H1 (cell line): ENCODE measurements around the gene FRMD4B. TPM values are rescaled to one million over a fixed set of nuclear protein-coding genes. Genes with fewer than 3 reads are reported as not detected.

ENCODE experiments used
- CTCF ChIA-PET: fragments of 300-600 bp; sonication (Branson Sonifier 250); formaldehyde crosslinking; loops from one replicate; lab custom pipeline; 2021; ENCODE audit not compliant: partially characterized antibody; lab: Charles Lee
- POLR2A ChIA-PET: fragments of 300-600 bp; sonication (Branson Sonifier 250); formaldehyde crosslinking; loops from one replicate; lab custom pipeline; 2021; ENCODE audit warnings: inconsistent platforms; ENCODE audit not compliant: partially characterized antibody; lab: Charles Lee
- DNase-seq, 2 experiments: peaks; one replicate each; pipeline versions ENCODE4 v3.0.0 to v3.0.0-alpha.2; 2010 to 2022; ENCODE audit warnings: low spot score in 2 of 2, low read depth in 1 of 2, mixed read lengths in 1 of 2
- FAIRE-seq: peaks from 2 replicates; lab custom pipeline; 2011; peaks lifted over from hg19 to GRCh38; lab: Jason Lieb, UNC
- H2AFZ ChIP-seq: 2 replicates; pipeline ENCODE4 v1.8.1; 2012; ENCODE audit warnings: low read length, inconsistent platforms
- H2AK5ac ChIP-seq: 2 replicates; pipeline ENCODE4 v1.6.1; 2013; ENCODE audit warnings: low read depth, low read length
- H2BK120ac ChIP-seq: replicated peaks from 2 replicates; pipeline ENCODE3; 2013; ENCODE audit warnings: low read depth, low read length, inconsistent platforms
- H2BK12ac ChIP-seq: 2 replicates; pipeline ENCODE4 v1.6.1; 2013; ENCODE audit warnings: low read depth, low read length
- H2BK15ac ChIP-seq: 2 replicates; pipeline ENCODE4 v1.6.1; 2013; ENCODE audit warnings: low read length
- H2BK20ac ChIP-seq: 2 replicates; pipeline ENCODE4 v1.6.1; 2013; ENCODE audit warnings: low read length
- H2BK5ac ChIP-seq: 2 replicates; pipeline ENCODE4 v1.6.1; 2013; ENCODE audit warnings: low read depth, low read length
- H3K14ac ChIP-seq: 2 replicates; pipeline ENCODE4 v1.6.1; 2013; ENCODE audit warnings: inconsistent platforms; ENCODE audit not compliant: insufficient read length
- H3K18ac ChIP-seq: 2 replicates; pipeline ENCODE4 v1.6.1; 2013; ENCODE audit warnings: low read length; ENCODE audit errors: extremely low read depth
- H3K23ac ChIP-seq: 2 replicates; pipeline ENCODE4 v1.6.1; 2013; ENCODE audit warnings: inconsistent platforms; ENCODE audit not compliant: insufficient read length
- H3K23me2 ChIP-seq: 2 replicates; pipeline ENCODE4 v1.6.1; 2013; ENCODE audit warnings: low read depth, low read length
- H3K27ac ChIP-seq: 2 replicates; pipeline ENCODE4 v1.6.1; 2011; ENCODE audit warnings: low read depth, low read length, inconsistent platforms
- H3K27me3 ChIP-seq, 4 experiments: replicated peaks in 1 of 4; 1 replicate in 1 of 4; 2 replicates in 3 of 4; pipeline versions ENCODE4 v1.6.1 to v1.8.1; 2011 to 2013; ENCODE audit warnings: low read length in 3 of 4, mild to moderate bottlenecking in 3 of 4, inconsistent platforms in 2 of 4, mixed read lengths in 2 of 4, moderate library complexity in 1 of 4; ENCODE audit not compliant: control insufficient read depth in 3 of 4, insufficient read depth in 3 of 4; ENCODE audit errors: extremely low read depth in 1 of 4
- H3K36me3 ChIP-seq, 4 experiments: 2 replicates each; pipeline versions ENCODE4 v1.6.1 to v1.8.1; 2011 to 2013; ENCODE audit warnings: mild to moderate bottlenecking in 4 of 4, low read length in 3 of 4, moderate library complexity in 2 of 4, control low read depth in 1 of 4, inconsistent platforms in 1 of 4; ENCODE audit not compliant: insufficient read depth in 4 of 4, control insufficient read depth in 2 of 4
- H3K4ac ChIP-seq: replicated peaks from 2 replicates; pipeline ENCODE3; 2013; ENCODE audit warnings: low read length, low read depth, mixed read lengths, inconsistent platforms; ENCODE audit not compliant: insufficient read length
- H3K4me1 ChIP-seq, 4 experiments: replicated peaks in 1 of 4; 1 replicate in 1 of 4; 2 replicates in 3 of 4; pipeline versions ENCODE4 v1.6.1 to v1.8.1; 2011 to 2013; ENCODE audit warnings: low read length in 3 of 4, inconsistent platforms in 2 of 4, mixed read lengths in 1 of 4; ENCODE audit not compliant: insufficient read depth in 4 of 4, control insufficient read depth in 3 of 4
- H3K4me2 ChIP-seq, 2 experiments: 2 replicates each; pipeline versions ENCODE4 v1.6.1 to v1.8.1; 2011 to 2013; ENCODE audit warnings: low read depth in 2 of 2, low read length in 2 of 2, control low read depth in 1 of 2, inconsistent platforms in 1 of 2, mild to moderate bottlenecking in 1 of 2; ENCODE audit not compliant: insufficient read depth in 1 of 2
- H3K4me3 ChIP-seq, 4 experiments: fragments of 200-600, 300-600 bp in 1 of 4; sonication (generic), shearing (Covaris generic), sonication (Bioruptor Twin) in 1 of 4; 2 replicates each; pipeline versions ENCODE4 v1.5.1 to v1.8.1; 2011 to 2016; ENCODE audit warnings: low read length in 4 of 4, low read depth in 3 of 4, control low read depth in 2 of 4, inconsistent platforms in 2 of 4, mild to moderate bottlenecking in 2 of 4, mixed read lengths in 1 of 4, moderate library complexity in 1 of 4; ENCODE audit not compliant: insufficient read depth in 2 of 4; ENCODE audit errors: extremely low read depth in 1 of 4
- H3K56ac ChIP-seq: replicated peaks from 2 replicates; pipeline ENCODE3; 2013; ENCODE audit warnings: low read depth, mild to moderate bottlenecking, mixed read lengths, low read length, inconsistent platforms; ENCODE audit not compliant: insufficient read length
- H3K79me1 ChIP-seq: 2 replicates; pipeline ENCODE4 v1.6.1; 2013; ENCODE audit warnings: low read depth, low read length, control low read depth
- H3K79me2 ChIP-seq, 2 experiments: 2 replicates each; pipeline versions ENCODE4 v1.6.1 to v1.8.1; 2012 to 2013; ENCODE audit warnings: low read length in 2 of 2, mild to moderate bottlenecking in 2 of 2, inconsistent platforms in 1 of 2; ENCODE audit not compliant: insufficient read depth in 2 of 2, control insufficient read depth in 1 of 2
- H3K9ac ChIP-seq, 4 experiments: replicated peaks in 1 of 4; 1 replicate in 1 of 4; 2 replicates in 3 of 4; pipeline versions ENCODE4 v1.6.1 to v1.8.1; 2011 to 2013; ENCODE audit warnings: low read depth in 3 of 4, low read length in 3 of 4, control low read depth in 2 of 4, mild to moderate bottlenecking in 2 of 4, moderate library complexity in 2 of 4, inconsistent platforms in 1 of 4; ENCODE audit errors: extremely low read depth in 1 of 4
- H3K9me3 ChIP-seq, 2 experiments: 2 replicates each; pipeline versions ENCODE4 v1.6.1 to v1.8.1; 2012 to 2013; ENCODE audit warnings: mild to moderate bottlenecking in 2 of 2, moderate library complexity in 2 of 2, control low read depth in 1 of 2, inconsistent platforms in 1 of 2, low read depth in 1 of 2, low read length in 1 of 2, mixed read lengths in 1 of 2; ENCODE audit not compliant: insufficient read depth in 2 of 2
- H4K20me1 ChIP-seq, 2 experiments: replicated peaks in 1 of 2; 2 replicates each; pipeline versions ENCODE3 to v1.8.1; 2011 to 2013; ENCODE audit warnings: inconsistent platforms in 2 of 2, low read length in 2 of 2, mild to moderate bottlenecking in 1 of 2; ENCODE audit not compliant: insufficient read depth in 2 of 2, control insufficient read depth in 1 of 2
- H4K5ac ChIP-seq: 2 replicates; pipeline ENCODE4 v1.6.1; 2013; ENCODE audit warnings: low read length, low read depth, mixed read lengths, inconsistent platforms; ENCODE audit not compliant: insufficient read length
- H4K8ac ChIP-seq: 2 replicates; pipeline ENCODE4 v1.8.0; 2013; ENCODE audit warnings: mild to moderate bottlenecking, moderate library complexity, low read length, inconsistent platforms; ENCODE audit not compliant: insufficient read depth; ENCODE audit errors: extremely low read depth
- H4K91ac ChIP-seq: replicated peaks from 2 replicates; pipeline ENCODE3; 2013; ENCODE audit warnings: low read length, mixed read lengths, inconsistent platforms; ENCODE audit not compliant: insufficient read length
- CHD2 ChIP-seq: IDR thresholded peaks from 2 replicates; pipeline ENCODE4 v1.6.1; 2012; ENCODE audit warnings: low read length, improper control_type of control experiment
- EP300 ChIP-seq, 2 experiments: IDR thresholded peaks; 1 replicate in 1 of 2; 2 replicates in 1 of 2; pipeline ENCODE4 v1.6.1; 2011 to 2012; ENCODE audit warnings: low read depth in 2 of 2, low read length in 2 of 2, mild to moderate bottlenecking in 2 of 2, borderline replicate concordance in 1 of 2, inconsistent platforms in 1 of 2, moderate library complexity in 1 of 2
- GTF2F1 ChIP-seq: IDR thresholded peaks from 2 replicates; pipeline ENCODE4 v1.6.1; 2012; ENCODE audit warnings: low read depth, low read length, improper control_type of control experiment, borderline replicate concordance
- WGBS, 2 experiments: shearing (Covaris generic) in 1 of 2; methylation state at CpG; one replicate each; pipeline versions ENCODE4 v1.1.6 to v1.1.7; 2013 to 2015; ENCODE audit warnings: low lambda C conversion rate in 2 of 2, mixed read lengths in 2 of 2, inconsistent platforms in 1 of 2, low coverage in 1 of 2, missing lambda C conversion rate in 1 of 2; ENCODE audit not compliant: insufficient replicate concordance in 2 of 2, insufficient coverage in 1 of 2, insufficient read length in 1 of 2; ENCODE audit errors: extremely low coverage in 1 of 2, missing lambda C conversion rate in 1 of 2; 5-methylcytosine and 5-hydroxymethylcytosine counted together
- polyA plus RNA-seq, 7 experiments: library from polyadenylated mRNA; depleted of rRNA in 3 of 7; stranded (reverse) in 5 of 7; unstranded in 2 of 7; fragments of >200 nt in 5 of 7; fragments of 200-250 nt in 2 of 7; gene quantifications; 1 replicate in 5 of 7; 2 replicates in 1 of 7; 4 replicates in 1 of 7; pipeline versions ENCODE4 v1.2.1 to v1.2.3, GENCODE V29; 2011 to 2013; ENCODE audit warnings: missing spikeins in 2 of 7, mixed read lengths in 2 of 7
- total RNA-seq: library from RNA; stranded (reverse); fragmentation: NEBNext Ultra II Directional; extraction: Animal tissue kit (Norgen Biotek cat#: 25700); gene quantifications from 2 replicates; pipeline ENCODE4 v1.2.1, GENCODE V29; 2021

Gene FRMD4B
- total and polyA plus RNA-seq, 2 of the 8 experiments (the other 6 are each of a cell fraction or from before 2014, with no cell fraction given) = 2.7 to 7.2 TPM

- no peak overlapping the region for H3K4ac ChIP-seq
- no peak for TF ChIP-seq EP300 (IDR thresholded peaks at IDR 0.05; ENCODE audit: borderline replicate concordance in 1 of 2, low read depth in 2 of 2, low read length in 2 of 2)
- no peak for TF ChIP-seq CHD2
- TF ChIP-seq GTF2F1 = no peak
- H4K20me1 ChIP-seq = no peaks in the 10 kb centered on the region
- no peak for DNase-seq
- no peaks in the 10 kb centered on the region for H3K4me1 ChIP-seq
- H2BK120ac ChIP-seq = no peak overlapping the region
- FAIRE-seq = no peak
- H3K9me3 ChIP-seq = no peaks in the 10 kb centered on the region
- H3K56ac ChIP-seq = no peak overlapping the region
- POLR2A ChIA-PET = no interaction called here
- H3K18ac ChIP-seq = no peak overlapping the region
- no peak overlapping the region for H3K4me3 ChIP-seq
- H3K36me3 ChIP-seq = no peaks in the 10 kb centered on the region; a peak in 1 of 8 replicates
- CTCF ChIA-PET = interaction anchor here (0.9 kb wide), 2 partner anchors 13 to 58 kb away, joined by 3 read pairs; no protein-coding TSS in a partner anchor
- H3K9ac ChIP-seq = no peak overlapping the region
- H2AFZ ChIP-seq = no peak overlapping the region
- no peak overlapping the region for H3K23ac ChIP-seq
- no peak overlapping the region for H2BK12ac ChIP-seq
- H4K8ac ChIP-seq = no peak overlapping the region
- no peak overlapping the region for H2BK15ac ChIP-seq
- H3K14ac ChIP-seq = no peak overlapping the region
- H4K91ac ChIP-seq = no peak overlapping the region
- no peaks in the 10 kb centered on the region for H3K27me3 ChIP-seq
- no peaks in the 10 kb centered on the region for H3K79me2 ChIP-seq
- H2BK20ac ChIP-seq = no peak overlapping the region
- no peaks in the 10 kb centered on the region for H3K79me1 ChIP-seq
- H4K5ac ChIP-seq = no peak overlapping the region
- no peak overlapping the region for H3K4me2 ChIP-seq
- no peak overlapping the region for H3K27ac ChIP-seq
- H2BK5ac ChIP-seq = no peak overlapping the region
- no peak overlapping the region for H2AK5ac ChIP-seq
- no peaks in the 10 kb centered on the region for H3K23me2 ChIP-seq
- 91% methylated on average over 7 of the region's 7 CpGs; no CpG with 5 or more reads in 1 of the 2 experiments for WGBS, 2 experiments
Observed at GRCh38 chr3:69219101-69219708, 166.7 kb downstream of the FRMD4B start.
